IMR-90 (cell line): Measurements from ENCODE around the gene CENPA. TPM values are rescaled to one million over a fixed set of nuclear protein-coding genes. Genes with fewer than 3 reads are reported as not detected.

ENCODE experiments used
- ATAC-seq: fragments of 200-7000 bp; cut with Tn5 transposase; 2 replicates; pipeline ENCODE4 v1.9.1; 2020; ENCODE audit warnings: low read depth, mild to moderate bottlenecking, moderate library complexity
- BruUV-seq: library from RNA; stranded (reverse); fragments of 400-500 nt; replicated peaks from 2 replicates; lab custom pipeline; 2021; lab: Mats Ljungman, UMichigan
- CTCF ChIA-PET: fragments of 300-600 bp; formaldehyde crosslinking; extraction: SDS; loops from one replicate; lab custom pipeline; 2021; ENCODE audit warnings: antibody characterized with exemption; lab: Yijun Ruan, JAX
- POLR2A ChIA-PET: fragments of 300-600 bp; sonication (Branson Sonifier 250); formaldehyde crosslinking; loops from one replicate; lab custom pipeline; 2022; ENCODE audit warnings: antibody characterized with exemption; ENCODE audit not compliant: unreplicated experiment; lab: Charles Lee
- DNase-seq: peaks from one replicate; pipeline ENCODE4 v3.0.0; 2013
- H2AFZ ChIP-seq: replicated peaks from 2 replicates; pipeline ENCODE3; 2013; ENCODE audit warnings: low read length, mild to moderate bottlenecking; ENCODE audit not compliant: poor library complexity
- H2AK5ac ChIP-seq: 2 replicates; pipeline ENCODE4 v1.6.1; 2013; ENCODE audit warnings: low read depth, low read length, inconsistent platforms
- H2AK9ac ChIP-seq: replicated peaks from 2 replicates; pipeline ENCODE3; 2013; ENCODE audit warnings: mild to moderate bottlenecking, low read depth, low read length, moderate library complexity; ENCODE audit not compliant: poor library complexity
- H2BK120ac ChIP-seq: 2 replicates; pipeline ENCODE4 v1.6.1; 2013; ENCODE audit warnings: low read depth, low read length, inconsistent platforms
- H2BK15ac ChIP-seq: 3 replicates; pipeline ENCODE4 v1.6.1; 2013; ENCODE audit warnings: low read depth, low read length, inconsistent platforms
- H2BK20ac ChIP-seq: 2 replicates; pipeline ENCODE4 v1.6.1; 2013; ENCODE audit warnings: low read depth, mild to moderate bottlenecking, inconsistent platforms, low read length, moderate library complexity
- H2BK5ac ChIP-seq: 2 replicates; pipeline ENCODE4 v1.6.1; 2013; ENCODE audit warnings: mild to moderate bottlenecking, low read depth, low read length, inconsistent platforms; ENCODE audit not compliant: poor library complexity, severe bottlenecking
- H3K14ac ChIP-seq: replicated peaks from 2 replicates; pipeline ENCODE4 v1.6.1; 2013; ENCODE audit warnings: low read depth, low read length, inconsistent platforms
- H3K18ac ChIP-seq: 2 replicates; pipeline ENCODE4 v1.6.1; 2013; ENCODE audit warnings: low read depth, low read length, control low read depth
- H3K23ac ChIP-seq: 2 replicates; pipeline ENCODE4 v1.6.1; 2013; ENCODE audit warnings: low read depth, low read length, inconsistent platforms
- H3K27ac ChIP-seq: 2 replicates; pipeline ENCODE4 v1.5.1; 2013; ENCODE audit warnings: mild to moderate bottlenecking, control low read depth, low read length; ENCODE audit not compliant: insufficient read depth
- H3K27me3 ChIP-seq: 2 replicates; pipeline ENCODE4 v1.6.1; 2013; ENCODE audit warnings: low read length; ENCODE audit not compliant: control insufficient read depth, insufficient read depth
- H3K36me3 ChIP-seq: 2 replicates; pipeline ENCODE4 v1.6.1; 2013; ENCODE audit warnings: low read length, mixed read lengths; ENCODE audit not compliant: control insufficient read depth, insufficient read depth
- H3K4ac ChIP-seq: 2 replicates; pipeline ENCODE4 v1.6.1; 2013; ENCODE audit warnings: low read depth, low read length, inconsistent platforms
- H3K4me1 ChIP-seq: 2 replicates; pipeline ENCODE4 v1.6.1; 2013; ENCODE audit warnings: low read length, mixed read lengths; ENCODE audit not compliant: control insufficient read depth, insufficient read depth
- H3K4me2 ChIP-seq: 2 replicates; pipeline ENCODE4 v1.6.1; 2013; ENCODE audit warnings: low read depth, mild to moderate bottlenecking, control low read depth, low read length, moderate library complexity
- H3K4me3 ChIP-seq: 2 replicates; pipeline ENCODE4 v1.5.1; 2013; ENCODE audit warnings: low read depth, mild to moderate bottlenecking, control low read depth, low read length, moderate library complexity; ENCODE audit not compliant: insufficient read depth
- H3K56ac ChIP-seq: 2 replicates; pipeline ENCODE4 v1.6.1; 2013; ENCODE audit warnings: low read length, inconsistent platforms; ENCODE audit not compliant: insufficient read depth; ENCODE audit errors: extremely low read depth
- H3K79me1 ChIP-seq, 2 experiments: 2 replicates each; pipeline ENCODE4 v1.6.1; 2013; ENCODE audit warnings: low read length in 2 of 2, inconsistent platforms in 1 of 2, low read depth in 1 of 2
- H3K9ac ChIP-seq: 2 replicates; pipeline ENCODE4 v1.6.1; 2013; ENCODE audit warnings: low read depth, low read length, control low read depth
- H3K9me1 ChIP-seq: 2 replicates; pipeline ENCODE4 v1.6.1; 2013; ENCODE audit warnings: low read length, inconsistent platforms; ENCODE audit not compliant: insufficient read depth
- H3K9me3 ChIP-seq: 2 replicates; pipeline ENCODE4 v1.6.1; 2013; ENCODE audit warnings: low read length; ENCODE audit not compliant: control insufficient read depth, insufficient read depth
- H4K20me1 ChIP-seq: 2 replicates; pipeline ENCODE4 v1.6.1; 2013; ENCODE audit warnings: low read length, inconsistent platforms; ENCODE audit not compliant: insufficient read depth
- H4K5ac ChIP-seq: 2 replicates; pipeline ENCODE4 v1.6.1; 2013; ENCODE audit warnings: mild to moderate bottlenecking, low read depth, low read length, control low read depth
- H4K8ac ChIP-seq, 2 experiments: 2 replicates each; pipeline ENCODE4 v1.6.1; 2013; ENCODE audit warnings: low read depth in 2 of 2, low read length in 2 of 2, control low read depth in 1 of 2, inconsistent platforms in 1 of 2
- H4K91ac ChIP-seq: 2 replicates; pipeline ENCODE4 v1.6.1; 2013; ENCODE audit warnings: low read depth, low read length, inconsistent platforms; ENCODE audit not compliant: insufficient read depth
- BHLHE40 ChIP-seq: fragments of 150-350 bp; IDR thresholded peaks from 2 replicates; pipeline ENCODE4 v1.6.1; 2016; ENCODE audit warnings: mild to moderate bottlenecking, low read depth, low read length
- CEBPB ChIP-seq: IDR thresholded peaks from 2 replicates; pipeline ENCODE4 v1.6.1; 2012; ENCODE audit warnings: low read depth, low read length, improper control_type of control experiment
- CHD1 ChIP-seq: IDR thresholded peaks from 2 replicates; pipeline ENCODE4 v1.6.1; 2012; ENCODE audit warnings: low read depth, low read length, improper control_type of control experiment
- CTCF ChIP-seq: conservative IDR thresholded peaks from 2 replicates; pipeline ENCODE4 v1.5.1; 2012; ENCODE audit warnings: mild to moderate bottlenecking, low read depth, low read length, improper control_type of control experiment
- FOS ChIP-seq: fragments of 150-350 bp; IDR thresholded peaks from 2 replicates; pipeline ENCODE4 v1.6.1; 2016; ENCODE audit warnings: low read depth, low read length
- MAFK ChIP-seq: IDR thresholded peaks from 2 replicates; pipeline ENCODE4 v1.6.1; 2012; ENCODE audit warnings: low read depth, low read length, improper control_type of control experiment
- MAZ ChIP-seq: IDR thresholded peaks from 2 replicates; pipeline ENCODE4 v1.6.1; 2012; ENCODE audit warnings: low read depth, mild to moderate bottlenecking, low read length, improper control_type of control experiment, moderate library complexity, borderline replicate concordance
- MXI1 ChIP-seq: IDR thresholded peaks from 2 replicates; pipeline ENCODE4 v1.6.1; 2012; ENCODE audit warnings: low read depth, mild to moderate bottlenecking, low read length, moderate library complexity, borderline replicate concordance
- NFE2L2 ChIP-seq: fragments of 150-350 bp; IDR thresholded peaks from 2 replicates; pipeline ENCODE4 v1.6.1; 2016; ENCODE audit warnings: low read depth, mild to moderate bottlenecking, low read length
- POLR2A ChIP-seq: IDR thresholded peaks from 2 replicates; pipeline ENCODE4 v1.6.1; 2012; ENCODE audit warnings: mild to moderate bottlenecking, low read depth, low read length
- RAD21 ChIP-seq: IDR thresholded peaks from 2 replicates; pipeline ENCODE4 v1.6.1; 2012; ENCODE audit warnings: low read length, improper control_type of control experiment
- RCOR1 ChIP-seq: IDR thresholded peaks from 2 replicates; pipeline ENCODE4 v1.6.1; 2012; ENCODE audit warnings: mild to moderate bottlenecking, low read length, improper control_type of control experiment; ENCODE audit not compliant: insufficient replicate concordance
- USF2 ChIP-seq: fragments of 150-350 bp; IDR thresholded peaks from 2 replicates; pipeline ENCODE4 v1.6.1; 2017; ENCODE audit warnings: mild to moderate bottlenecking, antibody characterized with exemption, low read length, low read depth
- WGBS, 2 experiments: methylation state at CpG; one replicate each; pipeline versions ENCODE4 v1.1.5 to v1.1.7; 2013; ENCODE audit warnings: missing lambda C conversion rate in 2 of 2; ENCODE audit not compliant: insufficient read length in 1 of 2; ENCODE audit errors: extremely low coverage in 2 of 2; 5-methylcytosine and 5-hydroxymethylcytosine counted together
- dilution Hi-C: fragments of 300-500 bp; cut with HindIII; formaldehyde crosslinking; loops from one replicate; pipeline ENCODE4 v1.14.3; 2018; ENCODE audit warnings: low sequenced_read_pairs; ENCODE audit not compliant: unreplicated experiment
- in situ Hi-C: fragments of 300-500 bp; cut with MboI; formaldehyde crosslinking; loops from 3 replicates; pipeline ENCODE4 v1.14.3; 2019; ENCODE audit warnings: low sequenced_read_pairs, inconsistent platforms, mixed read lengths
- intact Hi-C: fragments of 100-400 bp; cut with micrococcal nuclease; formaldehyde crosslinking; loops from 2 replicates; pipeline ENCODE4 v1.10.0; 2022
- polyA plus RNA-seq, 3 experiments: library from polyadenylated mRNA; depleted of rRNA; stranded (reverse); fragments of >200 nt; gene quantifications; 2 replicates each; pipeline ENCODE4 v1.2.3, GENCODE V29; 2012; ENCODE audit warnings: low replicate concordance in 1 of 3
- total RNA-seq: library from RNA; depleted of rRNA; stranded (reverse); fragments of >200 nt; gene quantifications from 2 replicates; pipeline ENCODE4 v1.2.3, GENCODE V29; 2012
- TF ChIP-seq, protein P1 (sequence below): fragments of 150-350 bp; IDR thresholded peaks from 2 replicates; pipeline ENCODE4 v1.6.1; 2016; ENCODE audit warnings: low read depth, mild to moderate bottlenecking, low read length, moderate library complexity, borderline replicate concordance

Gene CENPA
- total and polyA plus RNA-seq, 2 of the 4 experiments (the other 2 are of a cell fraction) = 7.7 to 14.9 TPM

- Histone ChIP-seq H3K23ac (no peak overlapping the region), H4K8ac (no peak overlapping the region), H3K18ac (no peak overlapping the region), H3K4me3 (no peak overlapping the region), H3K9me1 (no peaks in the 10 kb centered on the region), H2BK20ac (no peak overlapping the region), H3K14ac (no peak overlapping the region), H3K79me1 (no peaks in the 10 kb centered on the region; a peak in 1 of 4 replicates), H3K56ac (no peak overlapping the region), H2AK5ac (no peak overlapping the region), H3K9ac (no peak overlapping the region), H2AFZ (no peak overlapping the region), H3K4me2 (no peak overlapping the region), H4K5ac (no peak overlapping the region), H3K9me3 (no peaks in the 10 kb centered on the region), H4K91ac (no peak overlapping the region), H4K20me1 (no peaks in the 10 kb centered on the region), H2BK15ac (no peak overlapping the region), H3K4ac (no peak overlapping the region), H3K4me1 (peaks cover under 1% of the 10 kb centered on the region), H3K27ac (no peak overlapping the region), H3K36me3 (no peaks in the 10 kb centered on the region), H2BK5ac (no peak overlapping the region), H3K27me3 (peaks cover 5% of the 10 kb centered on the region; the same call in 1 of the 2 replicates), H2AK9ac (no peak overlapping the region), H2BK120ac (no peak overlapping the region)
- in situ Hi-C loops (loop anchor here (5.0 kb wide), 1 partner anchor 143 kb away; no protein-coding TSS in a partner anchor), intact Hi-C loops (loop anchor here (1.0 to 10.0 kb wide), 3 partner anchors 140 to 400 kb away; partner anchors contain the start of genes ADGRF3 and SELENOI), dilution Hi-C loops (no loop called here)
- DNase-seq = no peak
- POLR2A ChIA-PET = no interaction called here
- CTCF ChIA-PET = interaction anchor here (0.6 to 2.6 kb wide), 7 partner anchors 18 to 704 kb away, joined by 3 to 33 read pairs (median 4); no protein-coding TSS in a partner anchor
- TF ChIP-seq BHLHE40 (no peak), MAZ (no peak), POLR2A (no peak), NFE2L2 (no peak), RAD21 (no peak), RCOR1 (no peak), MAFK (no peak), USF2 (no peak), FOS (no peak), CTCF (no peak), CEBPB (no peak), MXI1 (no peak), CHD1 (no peak)
- TF ChIP-seq, protein P1, sequence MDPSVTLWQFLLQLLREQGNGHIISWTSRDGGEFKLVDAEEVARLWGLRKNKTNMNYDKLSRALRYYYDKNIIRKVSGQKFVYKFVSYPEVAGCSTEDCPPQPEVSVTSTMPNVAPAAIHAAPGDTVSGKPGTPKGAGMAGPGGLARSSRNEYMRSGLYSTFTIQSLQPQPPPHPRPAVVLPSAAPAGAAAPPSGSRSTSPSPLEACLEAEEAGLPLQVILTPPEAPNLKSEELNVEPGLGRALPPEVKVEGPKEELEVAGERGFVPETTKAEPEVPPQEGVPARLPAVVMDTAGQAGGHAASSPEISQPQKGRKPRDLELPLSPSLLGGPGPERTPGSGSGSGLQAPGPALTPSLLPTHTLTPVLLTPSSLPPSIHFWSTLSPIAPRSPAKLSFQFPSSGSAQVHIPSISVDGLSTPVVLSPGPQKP = no peak
- no TSS peak for BruUV-seq
- no peak for ATAC-seq
- 100% methylated on average over 1 of the region's 3 CpGs; no CpG with 5 or more reads in 1 of the 2 experiments for WGBS, 2 experiments
Observed at GRCh38 chr2:26744953-26745352, 40.9 kb upstream of the CENPA start.
